HG03196 (cell line): ENCODE results near the gene ERAS.
"Not testable (repeated sequence)": the region's sequence is repeated elsewhere in the genome, so short reads cannot be mapped to it uniquely, and the experiment has no call there.

ENCODE experiments used
- ATAC-seq: cut with Tn5 transposase; IDR thresholded peaks from one replicate; pipeline ENCODE4 v1.9.1; 2021; ENCODE audit not compliant: unreplicated experiment

Gene ERAS

DNA sequence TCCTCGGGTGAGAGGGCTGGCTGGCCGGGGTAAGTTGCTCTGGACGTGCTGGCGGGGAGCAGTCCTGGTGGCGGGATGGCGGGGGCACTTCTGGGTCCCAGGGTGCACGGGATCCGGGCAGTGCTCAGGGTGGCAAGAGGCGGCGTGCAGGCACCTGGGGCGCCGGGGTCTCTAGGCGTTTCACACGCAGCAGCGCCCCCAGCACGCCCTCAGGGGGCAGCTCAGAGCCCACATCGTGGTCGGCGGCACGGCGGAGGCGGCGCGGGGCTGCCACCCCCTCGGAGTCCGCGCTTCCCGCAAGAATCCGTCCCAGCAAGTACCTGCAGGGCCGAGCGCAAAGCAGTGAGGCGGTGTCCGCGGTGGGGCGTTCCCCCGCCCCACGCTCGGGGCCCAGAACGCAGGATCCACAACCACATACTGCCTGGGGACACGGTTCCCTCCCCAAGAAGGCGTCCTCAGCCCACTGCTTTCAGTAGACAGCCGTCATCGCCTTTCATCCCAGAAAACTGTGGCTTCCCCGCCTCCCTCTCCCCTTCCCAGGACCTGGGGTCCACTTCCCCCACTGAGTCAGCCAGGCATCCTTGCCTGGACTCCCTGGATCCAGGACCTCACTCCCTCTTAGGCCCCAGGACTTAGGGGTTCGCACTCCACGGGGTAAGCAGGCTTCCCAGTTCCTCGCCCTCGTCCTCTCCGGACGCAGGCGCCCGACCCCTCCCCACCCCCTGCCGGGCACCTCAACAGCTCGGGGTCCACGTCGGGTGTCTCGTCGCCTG, 5.0 kb downstream of the ERAS start:
- ATAC-seq, result no peak

DNA sequence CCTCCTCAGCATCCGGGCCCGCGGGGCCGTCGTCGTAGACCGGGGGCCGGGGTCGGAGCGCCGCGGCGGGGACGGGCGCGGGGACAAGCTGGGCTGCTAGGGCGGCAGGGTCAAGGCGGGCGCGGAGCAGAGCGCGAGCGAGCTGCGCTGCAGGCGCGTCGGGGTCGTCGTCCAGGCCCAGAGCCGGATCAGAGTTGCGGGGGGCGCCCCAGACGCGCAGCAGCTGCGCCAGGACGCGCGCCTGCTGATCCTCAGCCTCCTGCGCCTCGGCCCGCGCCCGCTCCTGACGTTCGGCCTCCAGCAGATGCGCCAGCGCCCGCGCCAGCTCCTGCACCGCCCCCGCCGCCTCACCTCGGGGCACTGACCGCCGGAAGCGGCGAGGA, 5.6 kb downstream of the ERAS start:
- no peak for ATAC-seq

- ATAC-seq, result no peak
Measured at GRCh38 chrX:48833542-48834138, 7.3 kb downstream of the ERAS start.

- no peak for ATAC-seq
Measured at GRCh38 chrX:48834383-48834709, 8.0 kb downstream of the ERAS start.

DNA sequence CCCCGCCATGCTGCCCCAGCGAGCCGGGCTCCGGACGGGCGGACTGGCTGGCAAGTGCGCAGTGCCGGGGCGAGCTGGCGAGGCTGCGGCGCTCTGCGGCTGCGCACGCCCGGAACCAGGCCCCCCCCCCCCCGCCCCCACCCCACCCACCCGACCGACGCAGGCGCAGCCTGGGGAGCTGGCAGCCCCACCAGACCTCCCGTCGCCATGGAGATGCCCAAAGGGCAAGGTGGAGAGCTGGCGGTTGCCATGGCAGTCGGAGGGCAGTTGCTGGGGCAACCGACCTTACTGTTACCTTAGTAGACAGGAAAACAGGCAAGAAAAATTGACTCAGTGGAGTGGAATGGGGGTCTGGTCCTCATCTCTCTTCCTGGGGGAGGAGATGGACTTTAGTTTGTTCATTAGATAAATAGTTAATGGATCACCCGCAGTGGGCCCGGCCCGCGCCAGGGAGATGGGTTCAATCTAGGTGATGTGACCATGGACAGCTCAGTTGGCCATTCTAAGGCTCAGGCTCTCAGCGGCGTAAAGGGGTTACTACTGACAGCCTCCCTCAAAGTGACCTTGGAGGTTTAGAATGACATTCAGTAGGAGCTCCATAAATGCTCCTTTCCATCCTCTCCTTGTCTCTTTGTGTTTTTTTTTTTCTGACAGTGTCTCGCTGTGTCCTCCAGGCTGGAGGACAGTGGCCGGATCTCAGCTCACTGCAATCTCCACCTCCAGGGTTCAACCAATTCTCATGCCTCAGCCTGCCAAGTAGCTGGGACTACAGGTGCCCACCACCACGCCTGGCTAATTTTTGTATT, 9.4 kb downstream of the ERAS start, which contains the start of gene PCSK1N:
PCSK1N (minus strand) TSS at position 87 of the 806 bp plus-strand sequence; CDS start at position 9, 78 bp downstream.
- no peak for ATAC-seq

DNA sequence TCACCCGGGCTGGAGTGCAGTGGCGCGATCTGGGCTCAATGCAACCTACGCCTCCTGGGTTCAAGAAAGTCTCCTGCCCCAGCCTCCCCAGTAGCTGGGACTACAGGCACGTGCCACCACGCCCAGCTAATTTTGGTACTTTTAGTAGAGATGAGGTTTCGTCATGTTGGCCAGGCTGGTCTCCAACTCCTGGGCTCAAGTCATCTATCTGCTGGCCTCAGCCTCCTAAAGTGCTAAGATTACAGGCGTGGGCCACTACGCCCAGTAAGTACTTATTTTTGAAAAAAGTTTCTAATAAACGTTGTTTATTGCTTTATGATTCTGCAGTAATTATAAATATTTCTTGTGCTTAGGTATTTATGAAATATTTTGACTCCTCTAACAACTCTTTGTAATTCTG, 13.4 kb downstream of the ERAS start:
- no peak for ATAC-seq

DNA sequence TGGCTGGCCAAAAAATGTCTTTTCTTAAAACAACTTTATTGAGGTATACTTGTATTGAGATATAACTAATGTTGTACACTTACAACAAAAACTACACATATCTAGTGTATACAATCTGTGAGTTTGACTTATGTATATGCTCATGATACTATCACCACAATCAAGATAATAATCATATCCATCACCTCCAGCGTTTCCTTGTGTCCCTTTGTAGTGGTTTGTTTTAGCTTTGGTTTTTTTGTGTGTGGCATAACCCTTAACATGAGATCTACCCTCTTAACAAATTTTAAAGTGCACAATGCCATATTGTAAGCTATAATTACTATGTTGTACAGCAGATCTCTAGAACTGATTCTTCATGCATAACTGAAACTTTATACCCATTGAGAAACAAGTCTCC, 22.5 kb downstream of the ERAS start:
- ATAC-seq, result no peak

- no peak for ATAC-seq
Measured at GRCh38 chrX:48852857-48853256, 26.5 kb downstream of the ERAS start.

- not testable (repeated sequence) for ATAC-seq
Measured at GRCh38 chrX:48853494-48853893, 27.2 kb downstream of the ERAS start.

DNA sequence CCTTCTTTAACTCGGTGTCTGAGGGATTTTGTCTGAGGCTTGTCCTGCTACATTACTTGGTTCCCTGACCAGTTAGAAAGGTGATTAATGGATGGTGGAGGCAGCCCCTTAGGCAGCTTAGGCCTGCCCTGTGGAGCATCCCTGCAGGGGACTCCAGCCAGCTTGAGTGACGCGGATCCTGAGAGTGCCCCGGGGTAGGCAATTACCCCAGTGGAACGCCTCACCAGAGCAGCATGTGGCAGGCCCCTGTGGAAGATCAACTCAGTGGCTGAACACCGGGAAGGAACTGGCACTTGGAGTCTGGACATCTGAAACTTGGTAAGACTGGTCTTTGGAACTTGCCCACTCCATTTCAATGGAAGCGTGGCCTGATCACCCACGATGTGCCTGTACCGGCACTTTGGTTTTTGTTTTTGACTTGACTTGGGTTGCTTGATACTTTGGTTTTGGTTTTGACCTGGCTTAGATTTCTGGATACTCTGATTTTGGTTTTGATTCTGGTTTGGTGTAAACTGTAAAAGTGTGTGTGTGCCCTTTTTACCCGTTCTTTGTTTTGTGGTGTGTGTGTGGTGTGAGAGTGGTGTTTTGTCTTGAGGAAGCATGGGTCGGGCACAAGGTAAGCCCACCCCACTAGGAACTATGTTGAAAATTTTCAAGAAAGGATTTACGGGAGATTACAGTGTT, 27.9 kb downstream of the ERAS start:
- ATAC-seq, result not testable (repeated sequence)

- ATAC-seq, result no peak
Measured at GRCh38 chrX:48854898-48855297, 28.6 kb downstream of the ERAS start.

GRCh38 chrX:48864210-48864609, 37.9 kb downstream of the ERAS start:
- ATAC-seq, result no peak

DNA sequence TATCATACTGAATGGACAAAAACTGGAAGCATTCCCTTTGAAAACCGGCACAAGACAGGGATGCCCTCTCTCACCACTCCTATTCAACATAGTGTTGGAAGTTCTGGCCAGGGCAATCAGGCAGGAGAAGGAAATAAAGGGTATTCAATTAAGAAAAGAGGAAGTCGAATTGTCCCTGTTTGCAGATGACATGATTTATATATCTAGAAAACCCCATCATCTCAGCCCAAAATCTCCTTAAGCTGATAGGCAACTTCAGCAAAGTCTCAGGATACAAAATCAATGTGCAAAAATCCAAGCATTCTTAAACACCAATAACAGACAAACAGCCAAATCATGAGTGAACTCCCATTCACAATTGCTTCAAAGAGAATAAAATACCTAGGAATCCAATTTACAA, 45.7 kb downstream of the ERAS start:
- not testable (repeated sequence) for ATAC-seq

- ATAC-seq, result not testable (repeated sequence)
Measured at GRCh38 chrX:48876944-48877343, 50.6 kb downstream of the ERAS start.
